Right cardiac atrium (tissue), 5 donors: ENCODE data around the gene TAB3. TPM values are rescaled to one million over a fixed set of nuclear protein-coding genes. Genes with fewer than 3 reads are reported as not detected.
A peak's percentile ranks its signal among the peaks of the same experiment; 100 is the strongest.

Experiments used
- ATAC-seq, 2 donors: fragments of 200-7000 bp; cut with Tn5 transposase; one replicate each; pipeline versions ENCODE4 v1.8.0 to v1.9.1; 2020; ENCODE audit warnings: moderate library complexity in 2 of 2, mild to moderate bottlenecking in 1 of 2
- DNase-seq, 3 donors: peaks; one replicate each; pipeline ENCODE4 v3.0.0-alpha.2; 2020
- H3K27ac ChIP-seq: one replicate; pipeline ENCODE4 v1.5.1; 2013; ENCODE audit warnings: mild to moderate bottlenecking, low read length, control low read depth, moderate library complexity
- H3K27me3 ChIP-seq: one replicate; pipeline ENCODE4 v1.6.1; 2013; ENCODE audit not compliant: control insufficient read depth, insufficient read depth
- H3K4me1 ChIP-seq: one replicate; pipeline ENCODE4 v1.6.1; 2013; ENCODE audit warnings: low read length; ENCODE audit not compliant: control insufficient read depth, insufficient read depth
- H3K4me3 ChIP-seq: one replicate; pipeline ENCODE4 v1.5.1; 2013; ENCODE audit warnings: low read length, control low read depth
- H3K9me3 ChIP-seq: one replicate; pipeline ENCODE4 v1.6.1; 2013; ENCODE audit warnings: low read length; ENCODE audit not compliant: control insufficient read depth
- WGBS: extraction: QIAGEN DNeasy Blood & Tissue Kit; methylation state at CpG from one replicate; pipeline ENCODE4 v1.1.7; 2013; 5-methylcytosine and 5-hydroxymethylcytosine counted together
- intact Hi-C, 4 donors: fragments of 100-400 bp; cut with DNase I; formaldehyde crosslinking; loops; one replicate each; pipeline versions ENCODE4 v1.11.0 to v1.14.0; 2022 to 2023
- polyA plus RNA-seq: library from polyadenylated mRNA; stranded (reverse); fragments of 200-250 nt; gene quantifications from one replicate; pipeline ENCODE4 v1.2.3, GENCODE V29; 2013
- total RNA-seq, 4 donors: library from RNA; stranded (reverse); fragmentation: NEBNext Ultra II Directional; extraction: Animal tissue kit (Norgen Biotek cat#: 25700); gene quantifications; one replicate each; pipeline ENCODE4 v1.2.1, GENCODE V29; 2021
- donor health status: healthy with polysubstance abuse.
- donor health status: DM: no; HTN: yes; CAD: no.
- donor health status: DM: no; HTN: no; CAD: no.
- donor health status: DM: no; HTN: yes; CAD: no; lungs with severe emphysema.
- donor health status: DM: yes; HTN: yes; CAD: no.

TAB3 gene
- total and polyA plus RNA-seq, 5 donors = 6.9 to 22.0 (median 17.9) TPM

- no peaks in the 10 kb centered on the region for H3K27me3 ChIP-seq
- no peak overlapping the region for H3K27ac ChIP-seq
- ATAC-seq (no peak), DNase-seq (no peak)
- H3K9me3 ChIP-seq = no peaks in the 10 kb centered on the region
- no peak overlapping the region for H3K4me3 ChIP-seq
- intact Hi-C loops = no loop called here
- 92% methylated on average over 1 of the region's 1 CpG for WGBS
- H3K4me1 ChIP-seq = no peaks in the 10 kb centered on the region
Measured at GRCh38 chrX:30793767-30794103, 95.3 kb downstream of the TAB3 start.

- no peak for ATAC-seq
- 88% methylated on average over 3 of the region's 3 CpGs for WGBS
- H3K4me3 ChIP-seq = no peak overlapping the region
- H3K27me3 ChIP-seq = no peaks in the 10 kb centered on the region
- no peaks in the 10 kb centered on the region for H3K9me3 ChIP-seq
- DNase-seq = no peak
- intact Hi-C loops = no loop called here
- no peaks in the 10 kb centered on the region for H3K4me1 ChIP-seq
- H3K27ac ChIP-seq = no peak overlapping the region
Measured at GRCh38 chrX:30793075-30793766, 95.8 kb downstream of the TAB3 start.

DNA sequence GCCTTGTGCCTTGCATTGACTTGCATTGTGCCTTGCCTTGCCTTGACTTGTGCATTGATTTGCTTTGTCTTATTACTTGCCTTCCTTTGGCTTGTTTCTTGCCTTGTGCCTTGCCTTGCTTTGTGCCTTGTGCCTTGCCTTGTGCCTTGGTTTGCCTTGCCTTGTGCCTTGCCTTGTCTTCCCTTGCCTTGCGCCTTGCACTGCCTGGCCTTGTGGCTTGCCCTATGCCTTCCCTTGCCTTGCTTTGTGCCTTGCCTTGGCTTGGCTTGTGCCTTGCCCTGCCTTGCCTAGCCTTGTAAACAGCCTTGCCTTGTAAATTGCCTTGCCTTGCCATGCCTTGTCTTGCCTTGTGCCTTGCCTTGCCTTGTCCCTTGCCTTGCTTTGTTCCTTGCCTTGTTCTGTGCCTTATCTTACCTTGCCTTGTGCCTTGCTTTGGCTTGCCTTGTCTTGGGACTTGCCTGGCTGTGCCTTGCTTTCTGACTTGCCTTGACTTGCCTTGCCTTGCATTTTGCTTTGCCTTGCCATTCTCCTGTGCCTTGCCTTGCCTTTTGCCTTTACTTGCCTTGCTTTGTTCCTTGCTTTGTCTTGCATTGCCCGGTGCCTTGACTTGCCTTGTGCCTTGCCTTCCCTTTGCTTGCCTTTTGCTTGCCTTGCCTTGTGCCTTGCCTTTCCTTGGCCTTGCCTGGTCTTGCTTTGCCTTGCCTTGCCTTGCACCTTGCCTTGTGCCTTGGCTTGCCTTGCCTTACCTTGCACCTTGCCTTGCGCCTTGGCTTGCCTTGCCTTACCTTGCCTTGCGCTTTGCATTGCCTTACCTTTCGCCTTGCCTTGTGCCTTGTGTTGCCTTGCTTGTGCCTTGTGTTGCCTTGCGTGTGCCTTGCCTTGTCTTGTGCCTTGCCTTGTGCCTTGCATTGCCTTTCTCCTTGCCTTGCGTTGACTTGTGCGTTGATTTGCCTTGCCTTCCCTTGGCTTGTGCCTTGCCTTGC, 97.5 kb downstream of the TAB3 start:
- DNase-seq (no peak), ATAC-seq (no peak)
- Histone ChIP-seq H3K4me1 (no peaks in the 10 kb centered on the region), H3K27ac (no peak overlapping the region), H3K4me3 (no peak overlapping the region), H3K27me3 (no peaks in the 10 kb centered on the region), H3K9me3 (no peaks in the 10 kb centered on the region)
- 86% methylated on average over 8 of the region's 8 CpGs for WGBS
- intact Hi-C loops = no loop called here

- Histone ChIP-seq H3K27me3 (no peaks in the 10 kb centered on the region), H3K4me3 (no peak overlapping the region), H3K27ac (no peak overlapping the region), H3K9me3 (no peaks in the 10 kb centered on the region), H3K4me1 (no peaks in the 10 kb centered on the region)
- intact Hi-C loops = no loop called here
- no peak for ATAC-seq
- WGBS = 59% methylated on average over 9 of the region's 9 CpGs
- DNase-seq = no peak
Measured at GRCh38 chrX:30787012-30787411, 102.0 kb downstream of the TAB3 start.

DNA sequence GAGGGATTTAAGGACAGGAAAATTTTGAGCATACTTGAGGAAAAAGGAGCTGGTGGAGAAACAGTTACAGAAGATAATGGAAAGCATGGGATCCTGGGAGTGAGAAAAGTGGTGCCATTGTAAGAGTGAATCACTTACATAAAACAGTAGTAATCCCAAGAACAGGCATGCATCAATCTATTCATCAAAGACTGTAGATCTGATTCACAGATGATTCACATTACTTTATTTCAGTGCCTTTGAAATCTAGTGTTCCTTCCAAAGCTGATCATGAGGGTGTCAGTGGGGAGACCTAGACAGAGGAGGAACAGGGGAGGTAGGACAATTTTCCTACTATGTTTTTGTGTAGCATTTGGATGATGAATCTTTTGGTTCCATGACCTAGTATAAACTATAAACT, 102.7 kb downstream of the TAB3 start:
- no peaks in the 10 kb centered on the region for H3K9me3 ChIP-seq
- no peaks in the 10 kb centered on the region for H3K27me3 ChIP-seq
- intact Hi-C loops = no loop called here
- DNase-seq = no peak
- H3K4me3 ChIP-seq = no peak overlapping the region
- ATAC-seq = no peak
- no peak overlapping the region for H3K27ac ChIP-seq
- no peaks in the 10 kb centered on the region for H3K4me1 ChIP-seq

DNA sequence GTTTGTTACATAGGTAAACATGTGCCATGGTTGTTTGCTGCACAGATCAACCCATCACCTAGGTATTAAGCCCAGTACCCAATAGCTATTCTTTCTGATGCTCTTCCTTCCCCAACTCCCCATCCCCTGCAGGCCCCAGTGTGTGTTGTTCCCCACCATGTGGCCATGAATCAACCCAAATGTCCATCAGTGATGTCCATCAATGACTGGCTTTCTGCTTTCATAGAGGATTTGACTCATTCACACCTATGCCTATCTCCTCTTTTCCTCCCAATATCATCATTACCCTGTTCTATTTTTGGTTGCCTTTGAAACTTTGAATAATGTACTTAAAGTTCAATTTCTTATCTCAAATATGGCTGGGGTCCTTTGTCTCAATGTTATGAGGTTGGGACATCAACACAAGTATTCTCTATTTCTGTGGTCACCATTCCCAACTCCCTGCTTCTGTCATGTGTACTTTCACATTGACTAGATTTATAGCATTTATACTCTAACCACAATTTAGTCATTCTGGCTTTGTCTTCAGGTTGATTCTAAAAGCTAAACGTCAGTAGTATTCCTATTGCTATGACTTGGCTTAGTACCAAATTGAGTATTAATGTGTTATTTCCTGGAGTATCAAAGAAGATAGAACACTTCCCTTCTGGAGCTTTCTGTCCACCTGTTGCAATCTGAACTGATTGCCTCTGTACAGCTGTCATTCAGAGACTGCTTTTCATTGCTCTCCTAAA, 107.2 kb downstream of the TAB3 start:
- no peaks in the 10 kb centered on the region for H3K4me1 ChIP-seq
- intact Hi-C loops = no loop called here
- H3K27me3 ChIP-seq = no peaks in the 10 kb centered on the region
- H3K27ac ChIP-seq = no peak overlapping the region
- WGBS = 26% methylated on average over 1 of the region's 1 CpG
- H3K9me3 ChIP-seq = no peaks in the 10 kb centered on the region
- ATAC-seq (no peak), DNase-seq (no peak)
- no peak overlapping the region for H3K4me3 ChIP-seq

- intact Hi-C loops = no loop called here
- no peak for ATAC-seq
- 92% methylated on average over 19 of the region's 19 CpGs for WGBS
Measured at GRCh38 chrX:30779453-30780030, 109.5 kb downstream of the TAB3 start.

DNA sequence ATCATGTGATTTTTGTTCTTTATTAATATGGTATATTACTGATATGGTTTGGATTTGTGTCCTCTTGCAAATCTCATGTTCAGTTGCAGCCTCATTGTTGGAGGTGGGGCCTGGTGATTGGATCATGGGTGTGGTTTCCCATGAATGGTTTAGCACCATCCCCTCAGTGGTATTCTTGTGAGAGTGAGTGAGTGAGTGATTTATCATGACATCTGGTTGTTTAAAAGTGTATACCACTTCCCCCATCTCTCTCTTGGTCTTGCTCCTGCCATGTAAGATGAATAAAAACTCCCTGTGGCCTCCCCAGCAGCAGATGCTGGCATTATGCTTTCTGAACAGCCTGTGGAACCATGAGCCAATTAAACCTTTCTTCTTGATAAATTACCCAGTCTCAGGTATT, 111.5 kb downstream of the TAB3 start:
- Histone ChIP-seq H3K27me3 (no peaks in the 10 kb centered on the region), H3K27ac (no peak overlapping the region), H3K9me3 (no peaks in the 10 kb centered on the region), H3K4me1 (no peaks in the 10 kb centered on the region), H3K4me3 (no peak overlapping the region)
- ATAC-seq (no peak), DNase-seq (no peak)
- intact Hi-C loops = no loop called here

More at GRCh38 chrX:30779453-30780030, 109.5 kb downstream of the TAB3 start:
- Histone ChIP-seq H3K9me3 (no peaks in the 10 kb centered on the region), H3K4me1 (no peaks in the 10 kb centered on the region), H3K27ac (no peak overlapping the region), H3K27me3 (no peaks in the 10 kb centered on the region), H3K4me3 (no peak overlapping the region)
- peak in 1 of 3 donors; percentile 24 for DNase-seq

Other genes starting within 250 kb of the TAB3 start
- gene GK, start 235.8 kb downstream of the TAB3 start, total RNA-seq = 1 to 10 TPM; 4.8 to 7.1 (median 5.8) TPM
- gene GK, start 235.8 kb downstream of the TAB3 start, polyA plus RNA-seq = 2.9 TPM
- not detected for gene FTHL17, start 182.8 kb upstream of the TAB3 start, total RNA-seq
- gene FTHL17, start 182.8 kb upstream of the TAB3 start, polyA plus RNA-seq = not detected